WTC11 (cell line): ENCODE results near the gene HAPLN3. TPM values are rescaled to one million over a fixed set of nuclear protein-coding genes. Genes with fewer than 3 reads are reported as not detected.
A peak's percentile ranks its signal among the peaks of the same experiment; 100 is the strongest.

ENCODE experiments used
- CBFB ChIP-seq: sonication (generic); formaldehyde crosslinking; IDR thresholded peaks from 2 replicates; pipeline ENCODE4 v1.8.1; 2022; ENCODE audit warnings: mild to moderate bottlenecking, low read depth, missing genetic modification reagents
- ELF4 ChIP-seq: sonication (generic); formaldehyde crosslinking; IDR thresholded peaks from 2 replicates; pipeline ENCODE4 v1.8.1; 2022; ENCODE audit warnings: low read depth, mild to moderate bottlenecking, moderate library complexity, missing genetic modification reagents
- ETV6 ChIP-seq: sonication (generic); formaldehyde crosslinking; IDR thresholded peaks from 2 replicates; pipeline ENCODE4 v1.8.1; 2022; ENCODE audit warnings: mild to moderate bottlenecking, missing genetic modification reagents
- FOXJ3 ChIP-seq: sonication (generic); formaldehyde crosslinking; IDR thresholded peaks from 2 replicates; pipeline ENCODE4 v1.9.0; 2021; ENCODE audit warnings: missing genetic modification reagents, mild to moderate bottlenecking, borderline replicate concordance
- GTF2I ChIP-seq: fragments of 250-450 bp; sonication (Bioruptor Pico); conservative IDR thresholded peaks from 2 replicates; pipeline ENCODE4 v1.4.0; 2021; ENCODE audit warnings: mild to moderate bottlenecking
- HMGA2 ChIP-seq: fragments of 250-450 bp; sonication (Bioruptor Pico); IDR thresholded peaks from 2 replicates; pipeline ENCODE4 v1.4.0; 2021; ENCODE audit warnings: mild to moderate bottlenecking, moderate library complexity
- NR3C1 ChIP-seq: sonication (generic); formaldehyde crosslinking; conservative IDR thresholded peaks from 2 replicates; pipeline ENCODE4 v1.8.1; 2023; ENCODE audit warnings: low read depth, mild to moderate bottlenecking, missing genetic modification reagents
- RORB ChIP-seq: fragments of 250-450 bp; sonication (Bioruptor Pico); IDR thresholded peaks from 2 replicates; pipeline ENCODE4 v1.9.0; 2021; ENCODE audit warnings: mild to moderate bottlenecking
- SMAD3 ChIP-seq: sonication (generic); formaldehyde crosslinking; IDR thresholded peaks from 2 replicates; pipeline ENCODE4 v1.8.0; 2022; ENCODE audit warnings: missing genetic modification reagents, mild to moderate bottlenecking, borderline replicate concordance
- SMAD4 ChIP-seq: sonication (generic); formaldehyde crosslinking; IDR thresholded peaks from 2 replicates; pipeline ENCODE4 v1.8.0; 2022; ENCODE audit warnings: mild to moderate bottlenecking, missing genetic modification reagents
- SOX15 ChIP-seq: fragments of 250-450 bp; sonication (Bioruptor Pico); IDR thresholded peaks from 2 replicates; pipeline ENCODE4 v1.9.0; 2021; ENCODE audit warnings: mild to moderate bottlenecking
- ZBTB21 ChIP-seq: sonication (generic); formaldehyde crosslinking; IDR thresholded peaks from 2 replicates; pipeline ENCODE4 v1.8.1; 2023; ENCODE audit warnings: mild to moderate bottlenecking, missing genetic modification reagents, borderline replicate concordance
- ZNF138 ChIP-seq: sonication (generic); formaldehyde crosslinking; conservative IDR thresholded peaks from 2 replicates; pipeline ENCODE4 v1.8.1; 2022; ENCODE audit warnings: mild to moderate bottlenecking, moderate library complexity, missing genetic modification reagents
- total RNA-seq: library from RNA; stranded (reverse); gene quantifications from 3 replicates; pipeline ENCODE4 v1.2.3, GENCODE V29; 2021
- TF ChIP-seq, protein P1 (sequence below): sonication (generic); formaldehyde crosslinking; IDR thresholded peaks from 2 replicates; pipeline ENCODE4 v1.8.0; 2023; ENCODE audit warnings: mild to moderate bottlenecking, missing genetic modification reagents
- TF ChIP-seq, protein P2 (sequence below): fragments of 200-600 bp; IDR thresholded peaks from 2 replicates; pipeline ENCODE4 v1.8.0; 2022; ENCODE audit warnings: antibody characterized with exemption
- TF ChIP-seq, protein P3 (sequence below): fragments of 250-450 bp; sonication (Bioruptor Pico); IDR thresholded peaks from 2 replicates; pipeline ENCODE4 v1.8.0; 2021; ENCODE audit warnings: mild to moderate bottlenecking
- TF ChIP-seq, protein P4 (sequence below): sonication (generic); formaldehyde crosslinking; IDR thresholded peaks from 2 replicates; pipeline ENCODE4 v1.8.0; 2022; ENCODE audit warnings: mild to moderate bottlenecking, missing genetic modification reagents
- TF ChIP-seq, protein P5 (sequence below): fragments of 250-450 bp; sonication (Bioruptor Pico); IDR thresholded peaks from 2 replicates; pipeline ENCODE4 v1.9.0; 2021; ENCODE audit warnings: mild to moderate bottlenecking
- TF ChIP-seq, protein P6 (sequence below): sonication (generic); formaldehyde crosslinking; IDR thresholded peaks from 2 replicates; pipeline ENCODE4 v1.8.0; 2022; ENCODE audit warnings: missing genetic modification reagents
- TF ChIP-seq, protein P7 (sequence below): sonication (generic); formaldehyde crosslinking; IDR thresholded peaks from 2 replicates; pipeline ENCODE4 v1.8.1; 2023; ENCODE audit warnings: mild to moderate bottlenecking, missing genetic modification reagents, moderate library complexity
- TF ChIP-seq, protein P8 (sequence below): sonication (generic); formaldehyde crosslinking; IDR thresholded peaks from 2 replicates; pipeline ENCODE4 v1.8.1; 2023; ENCODE audit warnings: mild to moderate bottlenecking, missing genetic modification reagents
- TF ChIP-seq, protein P9 (sequence below): sonication (generic); formaldehyde crosslinking; IDR thresholded peaks from 2 replicates; pipeline ENCODE4 v1.8.1; 2022; ENCODE audit warnings: mild to moderate bottlenecking, moderate library complexity, missing genetic modification reagents
- TF ChIP-seq, protein P10 (sequence below): sonication (generic); formaldehyde crosslinking; IDR thresholded peaks from 2 replicates; pipeline ENCODE4 v1.8.1; 2023; ENCODE audit warnings: mild to moderate bottlenecking, moderate library complexity, missing genetic modification reagents

Gene HAPLN3
- total RNA-seq, 1 experiment from 2014 or later = 50.6 TPM

DNA sequence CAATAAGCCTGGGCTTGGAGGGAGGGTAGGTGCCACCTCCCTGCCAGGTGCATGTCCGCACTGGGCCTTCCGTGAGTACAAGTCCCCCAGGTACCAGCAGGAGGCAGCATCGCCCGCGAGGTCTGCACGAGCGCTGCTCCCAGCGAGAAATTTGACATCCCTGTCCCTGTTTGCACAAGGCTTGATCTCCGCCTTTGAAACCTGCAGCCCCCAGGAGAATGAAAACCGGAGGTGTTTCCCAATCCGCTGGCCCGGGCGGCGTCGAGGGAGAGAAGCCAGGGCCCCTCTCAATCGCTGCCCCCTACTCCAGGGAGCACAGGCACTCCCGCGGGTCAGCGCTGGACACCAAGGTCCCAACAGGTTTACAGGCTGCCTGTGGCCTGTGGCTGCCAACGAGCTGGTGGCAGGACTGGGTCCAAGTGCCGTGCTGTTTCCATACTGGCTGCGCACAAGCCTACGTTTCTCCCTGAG, 961 bp downstream of the HAPLN3 start (continued):
- TF ChIP-seq ZBTB21 (CRISPR knock-in tag) (0 out of 2 replicates have a peak, but pooled peaks have one; percentile 9), ELF4 (CRISPR knock-in tag) (no peak), SMAD3 (CRISPR knock-in tag) (no peak), CBFB (CRISPR knock-in tag) (no peak), SMAD4 (CRISPR knock-in tag) (no peak), GTF2I (CRISPR knock-in tag) (no peak), NR3C1 (CRISPR knock-in tag) (no peak), SOX15 (CRISPR knock-in tag) (no peak), ETV6 (CRISPR knock-in tag) (peak; percentile 20; the same call in 1 of the 2 replicates), ZNF138 (no peak), RORB (CRISPR knock-in tag) (no peak), FOXJ3 (no peak), HMGA2 (CRISPR knock-in tag) (no peak)
- TF ChIP-seq, protein P1, sequence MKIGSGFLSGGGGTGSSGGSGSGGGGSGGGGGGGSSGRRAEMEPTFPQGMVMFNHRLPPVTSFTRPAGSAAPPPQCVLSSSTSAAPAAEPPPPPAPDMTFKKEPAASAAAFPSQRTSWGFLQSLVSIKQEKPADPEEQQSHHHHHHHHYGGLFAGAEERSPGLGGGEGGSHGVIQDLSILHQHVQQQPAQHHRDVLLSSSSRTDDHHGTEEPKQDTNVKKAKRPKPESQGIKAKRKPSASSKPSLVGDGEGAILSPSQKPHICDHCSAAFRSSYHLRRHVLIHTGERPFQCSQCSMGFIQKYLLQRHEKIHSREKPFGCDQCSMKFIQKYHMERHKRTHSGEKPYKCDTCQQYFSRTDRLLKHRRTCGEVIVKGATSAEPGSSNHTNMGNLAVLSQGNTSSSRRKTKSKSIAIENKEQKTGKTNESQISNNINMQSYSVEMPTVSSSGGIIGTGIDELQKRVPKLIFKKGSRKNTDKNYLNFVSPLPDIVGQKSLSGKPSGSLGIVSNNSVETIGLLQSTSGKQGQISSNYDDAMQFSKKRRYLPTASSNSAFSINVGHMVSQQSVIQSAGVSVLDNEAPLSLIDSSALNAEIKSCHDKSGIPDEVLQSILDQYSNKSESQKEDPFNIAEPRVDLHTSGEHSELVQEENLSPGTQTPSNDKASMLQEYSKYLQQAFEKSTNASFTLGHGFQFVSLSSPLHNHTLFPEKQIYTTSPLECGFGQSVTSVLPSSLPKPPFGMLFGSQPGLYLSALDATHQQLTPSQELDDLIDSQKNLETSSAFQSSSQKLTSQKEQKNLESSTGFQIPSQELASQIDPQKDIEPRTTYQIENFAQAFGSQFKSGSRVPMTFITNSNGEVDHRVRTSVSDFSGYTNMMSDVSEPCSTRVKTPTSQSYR (CRISPR knock-in tag) = no peak
- TF ChIP-seq, protein P2, sequence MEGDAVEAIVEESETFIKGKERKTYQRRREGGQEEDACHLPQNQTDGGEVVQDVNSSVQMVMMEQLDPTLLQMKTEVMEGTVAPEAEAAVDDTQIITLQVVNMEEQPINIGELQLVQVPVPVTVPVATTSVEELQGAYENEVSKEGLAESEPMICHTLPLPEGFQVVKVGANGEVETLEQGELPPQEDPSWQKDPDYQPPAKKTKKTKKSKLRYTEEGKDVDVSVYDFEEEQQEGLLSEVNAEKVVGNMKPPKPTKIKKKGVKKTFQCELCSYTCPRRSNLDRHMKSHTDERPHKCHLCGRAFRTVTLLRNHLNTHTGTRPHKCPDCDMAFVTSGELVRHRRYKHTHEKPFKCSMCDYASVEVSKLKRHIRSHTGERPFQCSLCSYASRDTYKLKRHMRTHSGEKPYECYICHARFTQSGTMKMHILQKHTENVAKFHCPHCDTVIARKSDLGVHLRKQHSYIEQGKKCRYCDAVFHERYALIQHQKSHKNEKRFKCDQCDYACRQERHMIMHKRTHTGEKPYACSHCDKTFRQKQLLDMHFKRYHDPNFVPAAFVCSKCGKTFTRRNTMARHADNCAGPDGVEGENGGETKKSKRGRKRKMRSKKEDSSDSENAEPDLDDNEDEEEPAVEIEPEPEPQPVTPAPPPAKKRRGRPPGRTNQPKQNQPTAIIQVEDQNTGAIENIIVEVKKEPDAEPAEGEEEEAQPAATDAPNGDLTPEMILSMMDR = peak; percentile 78
- TF ChIP-seq, protein P3, sequence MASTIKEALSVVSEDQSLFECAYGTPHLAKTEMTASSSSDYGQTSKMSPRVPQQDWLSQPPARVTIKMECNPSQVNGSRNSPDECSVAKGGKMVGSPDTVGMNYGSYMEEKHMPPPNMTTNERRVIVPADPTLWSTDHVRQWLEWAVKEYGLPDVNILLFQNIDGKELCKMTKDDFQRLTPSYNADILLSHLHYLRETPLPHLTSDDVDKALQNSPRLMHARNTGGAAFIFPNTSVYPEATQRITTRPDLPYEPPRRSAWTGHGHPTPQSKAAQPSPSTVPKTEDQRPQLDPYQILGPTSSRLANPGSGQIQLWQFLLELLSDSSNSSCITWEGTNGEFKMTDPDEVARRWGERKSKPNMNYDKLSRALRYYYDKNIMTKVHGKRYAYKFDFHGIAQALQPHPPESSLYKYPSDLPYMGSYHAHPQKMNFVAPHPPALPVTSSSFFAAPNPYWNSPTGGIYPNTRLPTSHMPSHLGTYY (CRISPR knock-in tag) = no peak
- TF ChIP-seq, protein P4, sequence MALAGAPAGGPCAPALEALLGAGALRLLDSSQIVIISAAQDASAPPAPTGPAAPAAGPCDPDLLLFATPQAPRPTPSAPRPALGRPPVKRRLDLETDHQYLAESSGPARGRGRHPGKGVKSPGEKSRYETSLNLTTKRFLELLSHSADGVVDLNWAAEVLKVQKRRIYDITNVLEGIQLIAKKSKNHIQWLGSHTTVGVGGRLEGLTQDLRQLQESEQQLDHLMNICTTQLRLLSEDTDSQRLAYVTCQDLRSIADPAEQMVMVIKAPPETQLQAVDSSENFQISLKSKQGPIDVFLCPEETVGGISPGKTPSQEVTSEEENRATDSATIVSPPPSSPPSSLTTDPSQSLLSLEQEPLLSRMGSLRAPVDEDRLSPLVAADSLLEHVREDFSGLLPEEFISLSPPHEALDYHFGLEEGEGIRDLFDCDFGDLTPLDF (CRISPR knock-in tag) = no peak
- TF ChIP-seq, protein P5, sequence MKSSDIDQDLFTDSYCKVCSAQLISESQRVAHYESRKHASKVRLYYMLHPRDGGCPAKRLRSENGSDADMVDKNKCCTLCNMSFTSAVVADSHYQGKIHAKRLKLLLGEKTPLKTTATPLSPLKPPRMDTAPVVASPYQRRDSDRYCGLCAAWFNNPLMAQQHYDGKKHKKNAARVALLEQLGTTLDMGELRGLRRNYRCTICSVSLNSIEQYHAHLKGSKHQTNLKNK (CRISPR knock-in tag) = no peak
- TF ChIP-seq, protein P6, sequence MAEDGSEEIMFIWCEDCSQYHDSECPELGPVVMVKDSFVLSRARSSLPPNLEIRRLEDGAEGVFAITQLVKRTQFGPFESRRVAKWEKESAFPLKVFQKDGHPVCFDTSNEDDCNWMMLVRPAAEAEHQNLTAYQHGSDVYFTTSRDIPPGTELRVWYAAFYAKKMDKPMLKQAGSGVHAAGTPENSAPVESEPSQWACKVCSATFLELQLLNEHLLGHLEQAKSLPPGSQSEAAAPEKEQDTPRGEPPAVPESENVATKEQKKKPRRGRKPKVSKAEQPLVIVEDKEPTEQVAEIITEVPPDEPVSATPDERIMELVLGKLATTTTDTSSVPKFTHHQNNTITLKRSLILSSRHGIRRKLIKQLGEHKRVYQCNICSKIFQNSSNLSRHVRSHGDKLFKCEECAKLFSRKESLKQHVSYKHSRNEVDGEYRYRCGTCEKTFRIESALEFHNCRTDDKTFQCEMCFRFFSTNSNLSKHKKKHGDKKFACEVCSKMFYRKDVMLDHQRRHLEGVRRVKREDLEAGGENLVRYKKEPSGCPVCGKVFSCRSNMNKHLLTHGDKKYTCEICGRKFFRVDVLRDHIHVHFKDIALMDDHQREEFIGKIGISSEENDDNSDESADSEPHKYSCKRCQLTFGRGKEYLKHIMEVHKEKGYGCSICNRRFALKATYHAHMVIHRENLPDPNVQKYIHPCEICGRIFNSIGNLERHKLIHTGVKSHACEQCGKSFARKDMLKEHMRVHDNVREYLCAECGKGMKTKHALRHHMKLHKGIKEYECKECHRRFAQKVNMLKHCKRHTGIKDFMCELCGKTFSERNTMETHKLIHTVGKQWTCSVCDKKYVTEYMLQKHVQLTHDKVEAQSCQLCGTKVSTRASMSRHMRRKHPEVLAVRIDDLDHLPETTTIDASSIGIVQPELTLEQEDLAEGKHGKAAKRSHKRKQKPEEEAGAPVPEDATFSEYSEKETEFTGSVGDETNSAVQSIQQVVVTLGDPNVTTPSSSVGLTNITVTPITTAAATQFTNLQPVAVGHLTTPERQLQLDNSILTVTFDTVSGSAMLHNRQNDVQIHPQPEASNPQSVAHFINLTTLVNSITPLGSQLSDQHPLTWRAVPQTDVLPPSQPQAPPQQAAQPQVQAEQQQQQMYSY = no peak
- TF ChIP-seq, protein P7, sequence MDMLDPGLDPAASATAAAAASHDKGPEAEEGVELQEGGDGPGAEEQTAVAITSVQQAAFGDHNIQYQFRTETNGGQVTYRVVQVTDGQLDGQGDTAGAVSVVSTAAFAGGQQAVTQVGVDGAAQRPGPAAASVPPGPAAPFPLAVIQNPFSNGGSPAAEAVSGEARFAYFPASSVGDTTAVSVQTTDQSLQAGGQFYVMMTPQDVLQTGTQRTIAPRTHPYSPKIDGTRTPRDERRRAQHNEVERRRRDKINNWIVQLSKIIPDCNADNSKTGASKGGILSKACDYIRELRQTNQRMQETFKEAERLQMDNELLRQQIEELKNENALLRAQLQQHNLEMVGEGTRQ = no peak
- TF ChIP-seq, protein P8, sequence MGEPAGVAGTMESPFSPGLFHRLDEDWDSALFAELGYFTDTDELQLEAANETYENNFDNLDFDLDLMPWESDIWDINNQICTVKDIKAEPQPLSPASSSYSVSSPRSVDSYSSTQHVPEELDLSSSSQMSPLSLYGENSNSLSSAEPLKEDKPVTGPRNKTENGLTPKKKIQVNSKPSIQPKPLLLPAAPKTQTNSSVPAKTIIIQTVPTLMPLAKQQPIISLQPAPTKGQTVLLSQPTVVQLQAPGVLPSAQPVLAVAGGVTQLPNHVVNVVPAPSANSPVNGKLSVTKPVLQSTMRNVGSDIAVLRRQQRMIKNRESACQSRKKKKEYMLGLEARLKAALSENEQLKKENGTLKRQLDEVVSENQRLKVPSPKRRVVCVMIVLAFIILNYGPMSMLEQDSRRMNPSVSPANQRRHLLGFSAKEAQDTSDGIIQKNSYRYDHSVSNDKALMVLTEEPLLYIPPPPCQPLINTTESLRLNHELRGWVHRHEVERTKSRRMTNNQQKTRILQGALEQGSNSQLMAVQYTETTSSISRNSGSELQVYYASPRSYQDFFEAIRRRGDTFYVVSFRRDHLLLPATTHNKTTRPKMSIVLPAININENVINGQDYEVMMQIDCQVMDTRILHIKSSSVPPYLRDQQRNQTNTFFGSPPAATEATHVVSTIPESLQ = no peak
- TF ChIP-seq, protein P9, sequence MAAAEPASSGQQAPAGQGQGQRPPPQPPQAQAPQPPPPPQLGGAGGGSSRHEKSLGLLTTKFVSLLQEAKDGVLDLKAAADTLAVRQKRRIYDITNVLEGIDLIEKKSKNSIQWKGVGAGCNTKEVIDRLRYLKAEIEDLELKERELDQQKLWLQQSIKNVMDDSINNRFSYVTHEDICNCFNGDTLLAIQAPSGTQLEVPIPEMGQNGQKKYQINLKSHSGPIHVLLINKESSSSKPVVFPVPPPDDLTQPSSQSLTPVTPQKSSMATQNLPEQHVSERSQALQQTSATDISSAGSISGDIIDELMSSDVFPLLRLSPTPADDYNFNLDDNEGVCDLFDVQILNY = no peak
- TF ChIP-seq, protein P10, sequence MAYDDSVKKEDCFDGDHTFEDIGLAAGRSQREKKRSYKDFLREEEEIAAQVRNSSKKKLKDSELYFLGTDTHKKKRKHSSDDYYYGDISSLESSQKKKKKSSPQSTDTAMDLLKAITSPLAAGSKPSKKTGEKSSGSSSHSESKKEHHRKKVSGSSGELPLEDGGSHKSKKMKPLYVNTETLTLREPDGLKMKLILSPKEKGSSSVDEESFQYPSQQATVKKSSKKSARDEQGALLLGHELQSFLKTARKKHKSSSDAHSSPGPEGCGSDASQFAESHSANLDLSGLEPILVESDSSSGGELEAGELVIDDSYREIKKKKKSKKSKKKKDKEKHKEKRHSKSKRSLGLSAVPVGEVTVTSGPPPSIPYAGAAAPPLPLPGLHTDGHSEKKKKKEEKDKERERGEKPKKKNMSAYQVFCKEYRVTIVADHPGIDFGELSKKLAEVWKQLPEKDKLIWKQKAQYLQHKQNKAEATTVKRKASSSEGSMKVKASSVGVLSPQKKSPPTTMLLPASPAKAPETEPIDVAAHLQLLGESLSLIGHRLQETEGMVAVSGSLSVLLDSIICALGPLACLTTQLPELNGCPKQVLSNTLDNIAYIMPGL = peak; percentile 81
